ENCODE results near the gene FIGLA.

Gene FIGLA

GRCh38 chr2:70784320-70784719, 6.1 kb downstream of the FIGLA start:
- Histone ChIP-seq H3K36me3 (ENCODE audit: insufficient read depth, low read depth, low read length) (no peaks in the 10 kb centered on the region), H3K4me1 (ENCODE audit: insufficient read depth, low read length) (no peaks in the 10 kb centered on the region), H3K4me3 (ENCODE audit: low read length) (no peak overlapping the region), H3K9ac (ENCODE audit: low read depth, low read length) (no peak overlapping the region), H3K9me3 (ENCODE audit: insufficient read depth, low read depth, low read length) (no peaks in the 10 kb centered on the region), H3K27me3 (ENCODE audit: insufficient read depth, low read length) (peaks cover 38% of the 10 kb centered on the region), H3K27ac (ENCODE audit: low read length) (no peak overlapping the region)

- no peak overlapping the region for H3K9ac ChIP-seq (ENCODE audit: low read depth, low read length)
- H3K4me1 ChIP-seq (ENCODE audit: insufficient read depth, low read length): no peaks in the 10 kb centered on the region
- H3K27ac ChIP-seq (ENCODE audit: low read length): no peak overlapping the region
- H3K36me3 ChIP-seq (ENCODE audit: insufficient read depth, low read depth, low read length): no peaks in the 10 kb centered on the region
- H3K9me3 ChIP-seq (ENCODE audit: insufficient read depth, low read depth, low read length): no peaks in the 10 kb centered on the region
- no peak overlapping the region for H3K4me3 ChIP-seq (ENCODE audit: low read length)
- H3K27me3 ChIP-seq (ENCODE audit: insufficient read depth, low read length): no peaks in the 10 kb centered on the region
Observed at GRCh38 chr2:70779911-70780545, 10.4 kb downstream of the FIGLA start.

DNA sequence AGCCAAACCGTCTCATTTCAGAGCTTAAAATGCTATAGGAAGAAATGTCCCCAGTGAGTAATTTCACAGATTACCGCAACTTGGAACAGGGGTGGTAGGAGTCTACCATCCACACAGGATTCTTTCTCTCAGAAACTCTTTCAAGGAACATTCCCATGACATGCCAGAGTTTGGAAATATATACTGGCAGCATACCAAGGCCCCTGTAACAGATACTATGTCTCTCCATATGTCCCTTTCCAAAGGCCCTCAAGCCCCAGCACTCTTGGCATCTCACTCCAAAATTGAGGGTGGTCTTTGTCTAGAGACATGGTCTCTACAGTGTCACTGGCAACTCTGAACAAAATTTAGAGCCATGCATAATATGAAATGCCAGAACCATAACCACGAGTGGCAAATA, 11.0 kb downstream of the FIGLA start:
- H3K4me1 ChIP-seq (ENCODE audit: insufficient read depth, low read length): no peaks in the 10 kb centered on the region

DNA sequence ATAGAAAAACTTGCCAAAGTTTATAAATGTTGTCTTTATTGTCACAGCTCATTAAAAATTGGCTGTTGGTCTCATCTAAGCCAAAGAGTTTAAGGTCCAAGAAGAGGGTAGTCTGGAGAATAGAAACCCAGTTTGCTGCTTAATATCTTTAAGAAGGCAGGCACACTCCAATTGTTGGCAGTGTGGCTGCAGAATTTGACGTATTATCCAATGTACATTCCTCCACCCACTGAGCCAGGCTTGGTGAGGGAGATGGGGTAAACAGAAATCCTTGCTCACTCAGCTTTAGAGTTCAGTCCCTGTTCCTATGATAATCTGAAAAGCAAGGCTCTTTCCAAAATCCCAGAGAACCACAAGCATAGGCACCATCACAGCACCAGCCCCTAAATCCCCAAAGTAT, 11.8 kb downstream of the FIGLA start:
- Histone ChIP-seq H3K4me3 (ENCODE audit: low read length) (no peak overlapping the region), H3K27ac (ENCODE audit: low read length) (no peak overlapping the region), H3K27me3 (ENCODE audit: insufficient read depth, low read length) (no peaks in the 10 kb centered on the region), H3K9me3 (ENCODE audit: insufficient read depth, low read depth, low read length) (no peaks in the 10 kb centered on the region), H3K4me1 (ENCODE audit: insufficient read depth, low read length) (no peaks in the 10 kb centered on the region), H3K9ac (ENCODE audit: low read depth, low read length) (no peak overlapping the region), H3K36me3 (ENCODE audit: insufficient read depth, low read depth, low read length) (no peaks in the 10 kb centered on the region)

More for the DNA sequence above, 11.0 kb downstream of the FIGLA start:
- H3K27ac ChIP-seq (ENCODE audit: low read length): no peak overlapping the region
- no peaks in the 10 kb centered on the region for H3K9me3 ChIP-seq (ENCODE audit: insufficient read depth, low read depth, low read length)
- no peak overlapping the region for H3K9ac ChIP-seq (ENCODE audit: low read depth, low read length)
- no peaks in the 10 kb centered on the region for H3K36me3 ChIP-seq (ENCODE audit: insufficient read depth, low read depth, low read length)
- H3K27me3 ChIP-seq (ENCODE audit: insufficient read depth, low read length): no peaks in the 10 kb centered on the region
- H3K4me3 ChIP-seq (ENCODE audit: low read length): no peak overlapping the region

DNA sequence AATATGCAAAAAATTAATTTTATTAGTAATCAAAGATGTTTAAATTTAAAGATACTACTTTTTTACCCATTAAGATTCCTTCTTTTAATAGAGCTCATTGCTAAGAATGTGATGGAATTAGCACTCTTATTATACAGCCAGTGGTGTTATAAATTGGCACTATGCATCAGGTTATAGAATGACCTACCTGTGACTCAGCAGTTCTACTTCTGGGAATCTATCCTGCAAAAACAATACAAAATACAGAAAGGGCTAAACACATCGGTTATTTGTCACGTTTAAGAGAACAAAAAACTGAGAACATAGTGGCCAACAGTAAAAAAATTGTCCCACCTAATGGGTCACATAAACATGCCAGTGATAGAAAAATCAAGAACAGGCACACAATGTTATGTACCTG, 13.0 kb downstream of the FIGLA start:
- Histone ChIP-seq H3K27ac (ENCODE audit: low read length) (no peak overlapping the region), H3K9me3 (ENCODE audit: insufficient read depth, low read depth, low read length) (no peaks in the 10 kb centered on the region), H3K4me3 (ENCODE audit: low read length) (no peak overlapping the region)

GRCh38 chr2:70776266-70776665, 14.2 kb downstream of the FIGLA start:
- Histone ChIP-seq H3K4me3 (ENCODE audit: low read length) (no peak overlapping the region), H3K36me3 (ENCODE audit: insufficient read depth, low read depth, low read length) (no peaks in the 10 kb centered on the region), H3K27ac (ENCODE audit: low read length) (no peak overlapping the region), H3K27me3 (ENCODE audit: insufficient read depth, low read length) (no peaks in the 10 kb centered on the region), H3K9ac (ENCODE audit: low read depth, low read length) (no peak overlapping the region), H3K9me3 (ENCODE audit: insufficient read depth, low read depth, low read length) (no peaks in the 10 kb centered on the region), H3K4me1 (ENCODE audit: insufficient read depth, low read length) (peaks cover 2% of the 10 kb centered on the region; the same call in 1 of the 2 replicates)

More for the DNA sequence above, 13.0 kb downstream of the FIGLA start:
- H3K9ac ChIP-seq (ENCODE audit: low read depth, low read length): no peak overlapping the region
- no peaks in the 10 kb centered on the region for H3K36me3 ChIP-seq (ENCODE audit: insufficient read depth, low read depth, low read length)
- H3K27me3 ChIP-seq (ENCODE audit: insufficient read depth, low read length): no peaks in the 10 kb centered on the region
- H3K4me1 ChIP-seq (ENCODE audit: insufficient read depth, low read length): no peaks in the 10 kb centered on the region

GRCh38 chr2:70775141-70775540, 15.3 kb downstream of the FIGLA start:
- H3K36me3 ChIP-seq (ENCODE audit: insufficient read depth, low read depth, low read length): no peaks in the 10 kb centered on the region
- H3K27ac ChIP-seq (ENCODE audit: low read length): no peak overlapping the region
- no peaks in the 10 kb centered on the region for H3K9me3 ChIP-seq (ENCODE audit: insufficient read depth, low read depth, low read length)
- peaks cover 3% of the 10 kb centered on the region; the same call in 1 of the 2 replicates for H3K4me1 ChIP-seq (ENCODE audit: insufficient read depth, low read length)
- H3K9ac ChIP-seq (ENCODE audit: low read depth, low read length): no peak overlapping the region
- no peaks in the 10 kb centered on the region for H3K27me3 ChIP-seq (ENCODE audit: insufficient read depth, low read length)
- no peak overlapping the region for H3K4me3 ChIP-seq (ENCODE audit: low read length)

DNA sequence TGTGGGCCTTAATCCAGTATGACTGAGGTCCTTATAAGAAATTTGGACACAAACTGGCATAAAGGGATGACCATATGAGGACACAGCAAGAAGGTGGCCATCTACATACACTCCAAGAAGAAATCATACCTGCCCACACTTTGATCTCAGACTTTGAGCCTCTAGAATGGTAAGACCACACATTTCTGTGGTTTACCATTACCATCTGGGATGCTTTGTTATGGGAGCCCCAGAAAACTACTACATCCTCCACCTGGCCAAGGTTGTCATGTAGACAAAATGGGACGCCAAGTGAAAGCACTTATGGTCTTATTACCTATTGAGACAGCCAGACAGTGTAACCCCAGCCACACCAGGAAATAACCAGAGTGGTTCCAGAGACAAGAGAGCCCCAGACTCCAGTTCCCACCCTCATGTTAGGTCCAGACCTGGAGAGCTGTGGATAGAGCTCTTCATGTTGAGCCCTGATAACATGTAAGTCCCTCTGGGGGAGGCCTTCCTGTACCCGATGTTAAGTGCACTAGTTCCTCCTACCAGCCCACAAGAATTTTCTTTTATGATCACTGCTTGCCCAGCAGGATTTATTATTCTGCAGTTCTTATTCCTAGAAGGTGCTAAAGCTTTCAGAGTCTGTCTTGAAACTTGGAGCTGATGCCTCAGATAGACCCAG, 17.8 kb downstream of the FIGLA start:
- H3K9me3 ChIP-seq (ENCODE audit: insufficient read depth, low read depth, low read length): no peaks in the 10 kb centered on the region
- no peaks in the 10 kb centered on the region for H3K36me3 ChIP-seq (ENCODE audit: insufficient read depth, low read depth, low read length)
- no peaks in the 10 kb centered on the region for H3K27me3 ChIP-seq (ENCODE audit: insufficient read depth, low read length)
- peaks cover 16% of the 10 kb centered on the region; the same call in 1 of the 2 replicates for H3K4me1 ChIP-seq (ENCODE audit: insufficient read depth, low read length)
- H3K9ac ChIP-seq (ENCODE audit: low read depth, low read length): no peak overlapping the region
- no peak overlapping the region for H3K27ac ChIP-seq (ENCODE audit: low read length)
- H3K4me3 ChIP-seq (ENCODE audit: low read length): no peak overlapping the region

GRCh38 chr2:70771446-70771845, 19.0 kb downstream of the FIGLA start:
- H3K9ac ChIP-seq (ENCODE audit: low read depth, low read length): no peak overlapping the region

GRCh38 chr2:70769450-70769849, 21.0 kb downstream of the FIGLA start:
- Histone ChIP-seq H3K4me1 (ENCODE audit: insufficient read depth, low read length) (peaks cover 32% of the 10 kb centered on the region), H3K36me3 (ENCODE audit: insufficient read depth, low read depth, low read length) (no peaks in the 10 kb centered on the region), H3K27ac (ENCODE audit: low read length) (no peak overlapping the region), H3K27me3 (ENCODE audit: insufficient read depth, low read length) (no peaks in the 10 kb centered on the region), H3K9me3 (ENCODE audit: insufficient read depth, low read depth, low read length) (no peaks in the 10 kb centered on the region), H3K4me3 (ENCODE audit: low read length) (no peak overlapping the region), H3K9ac (ENCODE audit: low read depth, low read length) (no peak overlapping the region)

More at GRCh38 chr2:70771446-70771845, 19.0 kb downstream of the FIGLA start:
- H3K4me3 ChIP-seq (ENCODE audit: low read length): no peak overlapping the region
- no peak overlapping the region for H3K27ac ChIP-seq (ENCODE audit: low read length)
- H3K4me1 ChIP-seq (ENCODE audit: insufficient read depth, low read length): peaks cover 16% of the 10 kb centered on the region; the same call in 1 of the 2 replicates
- H3K27me3 ChIP-seq (ENCODE audit: insufficient read depth, low read length): no peaks in the 10 kb centered on the region
- no peaks in the 10 kb centered on the region for H3K9me3 ChIP-seq (ENCODE audit: insufficient read depth, low read depth, low read length)
- H3K36me3 ChIP-seq (ENCODE audit: insufficient read depth, low read depth, low read length): no peaks in the 10 kb centered on the region

- Histone ChIP-seq H3K36me3 (ENCODE audit: insufficient read depth, low read depth, low read length) (no peaks in the 10 kb centered on the region), H3K27ac (ENCODE audit: low read length) (no peak overlapping the region), H3K9ac (ENCODE audit: low read depth, low read length) (no peak overlapping the region; the same call in 1 of the 2 replicates), H3K27me3 (ENCODE audit: insufficient read depth, low read length) (no peaks in the 10 kb centered on the region), H3K4me1 (ENCODE audit: insufficient read depth, low read length) (peaks cover 33% of the 10 kb centered on the region), H3K9me3 (ENCODE audit: insufficient read depth, low read depth, low read length) (no peaks in the 10 kb centered on the region), H3K4me3 (ENCODE audit: low read length) (peak overlapping the region; percentile 57; the same call in 1 of the 2 replicates)
Observed at GRCh38 chr2:70768590-70769085, 21.8 kb downstream of the FIGLA start.

Data from iPS-20b (cell line).